Measurements from ENCODE around the gene LCORL. TPM values are rescaled to one million over a fixed set of nuclear protein-coding genes. Genes with fewer than 3 reads are reported as not detected.
"Not testable (repeated sequence)": the region's sequence is repeated elsewhere in the genome, so short reads cannot be mapped to it uniquely, and the experiment has no call there.

The LCORL gene
- total RNA-seq, 3 donors from 2014 or later: 23.9 to 34.1 (median 29.6) TPM

GRCh38 chr4:17859793-17860406 lies 161.7 kb downstream of the LCORL start:
- no peaks in the 10 kb centered on the region for H3K4me1 ChIP-seq

GRCh38 chr4:17854036-17854435 lies 167.5 kb downstream of the LCORL start:
- TF ChIP-seq POLR2A (IDR thresholded peaks at IDR 0.05): no peak
- no peak for TF ChIP-seq POLR2AphosphoS5 (IDR thresholded peaks at IDR 0.05)
- H3K9me3 ChIP-seq: no peaks in the 10 kb centered on the region
- no peaks in the 10 kb centered on the region for H3K36me3 ChIP-seq
- no peak overlapping the region for H3K4me3 ChIP-seq
- intact Hi-C loops (cut with DNase I; ENCODE audit: low total_unique reads): no loop called here
- no peak overlapping the region for H3K27ac ChIP-seq
- H3K4me1 ChIP-seq: no peaks in the 10 kb centered on the region
- no peaks in the 10 kb centered on the region for H3K27me3 ChIP-seq
- DNase-seq (ENCODE audit: low spot score in 2 of 2): no peak

More at GRCh38 chr4:17859793-17860406, 161.7 kb downstream of the LCORL start:
- no peak overlapping the region for H3K27ac ChIP-seq
- no peak overlapping the region for H3K4me3 ChIP-seq
- H3K9me3 ChIP-seq: no peaks in the 10 kb centered on the region
- TF ChIP-seq POLR2AphosphoS5 (IDR thresholded peaks at IDR 0.05) (no peak), POLR2A (IDR thresholded peaks at IDR 0.05) (no peak)
- no peak for DNase-seq (ENCODE audit: low spot score in 2 of 2)
- no peaks in the 10 kb centered on the region for H3K27me3 ChIP-seq
- no peaks in the 10 kb centered on the region for H3K36me3 ChIP-seq
- intact Hi-C loops (cut with DNase I; ENCODE audit: low total_unique reads): no loop called here

GRCh38 chr4:17851959-17852358 lies 169.6 kb downstream of the LCORL start:
- Histone ChIP-seq H3K4me3 (no peak overlapping the region), H3K9me3 (peaks cover 0 to 5% of the 10 kb centered on the region in 2 donors), H3K36me3 (no peaks in the 10 kb centered on the region), H3K27me3 (no peaks in the 10 kb centered on the region), H3K4me1 (no peaks in the 10 kb centered on the region), H3K27ac (no peak overlapping the region)
- TF ChIP-seq POLR2AphosphoS5 (IDR thresholded peaks at IDR 0.05): no peak
- TF ChIP-seq POLR2A (IDR thresholded peaks at IDR 0.05): no peak
- TF ChIP-seq CTCF (IDR thresholded peaks at IDR 0.05): no peak
- DNase-seq (ENCODE audit: low spot score in 2 of 2): no peak
- intact Hi-C loops (cut with DNase I; ENCODE audit: low total_unique reads): no loop called here

- H3K4me1 ChIP-seq; H3K36me3 ChIP-seq; H3K27ac ChIP-seq; DNase-seq (ENCODE audit: low spot score in 2 of 2); H3K9me3 ChIP-seq; H3K27me3 ChIP-seq; H3K4me3 ChIP-seq; intact Hi-C loops (cut with DNase I; ENCODE audit: low total_unique reads): not testable (repeated sequence)
Measured at GRCh38 chr4:17850295-17850694, 171.3 kb downstream of the LCORL start.

- Histone ChIP-seq H3K9me3 (peaks cover 0 to 5% of the 10 kb centered on the region in 2 donors), H3K4me1 (no peaks in the 10 kb centered on the region), H3K36me3 (no peaks in the 10 kb centered on the region), H3K27me3 (no peaks in the 10 kb centered on the region), H3K27ac (no peak overlapping the region), H3K4me3 (no peak overlapping the region)
- DNase-seq (ENCODE audit: low spot score in 2 of 2): no peak
- no peak for TF ChIP-seq POLR2AphosphoS5 (IDR thresholded peaks at IDR 0.05)
- TF ChIP-seq POLR2A (IDR thresholded peaks at IDR 0.05): no peak
- TF ChIP-seq CTCF (IDR thresholded peaks at IDR 0.05): no peak
- intact Hi-C loops (cut with DNase I; ENCODE audit: low total_unique reads): no loop called here
Measured at GRCh38 chr4:17846266-17846665, 175.3 kb downstream of the LCORL start.

GRCh38 chr4:17823871-17824669 lies 197.5 kb downstream of the LCORL start:
- H3K36me3 ChIP-seq: no peaks in the 10 kb centered on the region
- TF ChIP-seq POLR2A (IDR thresholded peaks at IDR 0.05) (no peak), CTCF (IDR thresholded peaks at IDR 0.05) (no peak), POLR2AphosphoS5 (IDR thresholded peaks at IDR 0.05) (no peak)
- H3K4me1 ChIP-seq: no peaks in the 10 kb centered on the region
- no peak overlapping the region for H3K27ac ChIP-seq
- no peaks in the 10 kb centered on the region for H3K9me3 ChIP-seq
- H3K27me3 ChIP-seq: no peaks in the 10 kb centered on the region
- no peak for DNase-seq (ENCODE audit: low spot score in 2 of 2)
- H3K4me3 ChIP-seq: no peak overlapping the region
- intact Hi-C loops (cut with DNase I; ENCODE audit: low total_unique reads): no loop called here

All from breast epithelium (tissue), 4 donors.